Activated CD4-positive, alpha-beta T cell treated with anti-CD3 and anti-CD28 coated beads, Interleukin-10, Interleukin-2, amounts not matched to agents 100 ng/mL and 50 ng/mL, durations not matched to agents 16 hours and 8 hours (primary cell): ENCODE results near the gene ZNF771.
A peak's percentile ranks its signal among the peaks of the same experiment; 100 is the strongest.

Experiments used
- DNase-seq: peaks from one replicate; pipeline ENCODE4 v3.0.0-alpha.2; 2020

The ZNF771 gene

DNA sequence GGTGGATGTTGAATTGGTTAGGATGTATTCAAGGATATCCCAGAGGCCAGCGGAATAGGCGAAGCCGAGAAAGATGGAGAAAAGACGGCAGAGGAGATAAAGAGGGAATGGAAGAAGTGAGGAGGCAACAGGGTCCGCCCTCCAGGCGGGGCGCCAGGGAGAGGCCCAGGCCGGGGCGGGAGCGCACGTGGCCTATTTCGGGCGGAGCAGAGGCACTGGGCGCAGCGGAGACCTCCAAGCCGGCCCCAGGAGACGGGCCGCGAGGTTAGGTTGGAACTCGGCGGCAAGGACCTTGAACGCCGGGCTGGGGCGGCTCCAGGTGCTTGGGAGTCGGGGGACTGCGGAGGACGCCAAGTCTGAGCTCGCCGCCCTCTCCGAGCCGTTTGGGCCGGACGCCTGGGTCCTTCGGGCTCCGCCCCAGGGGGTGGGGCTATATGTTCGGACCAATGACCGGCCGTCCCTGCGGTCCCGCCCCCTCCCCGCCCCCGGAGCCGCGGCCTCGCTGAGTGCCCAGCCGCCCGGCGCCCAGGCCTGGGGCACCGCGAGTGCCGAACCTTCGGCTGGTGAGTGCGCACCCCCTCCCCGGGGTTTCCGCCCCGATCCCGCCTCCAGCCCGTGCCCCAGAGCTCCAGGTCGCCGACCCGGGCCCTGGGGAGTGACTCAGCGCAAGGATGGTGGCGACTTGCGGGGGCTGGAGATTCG is at the start of gene ZNF771:
ZNF771 (plus strand) TSS at position 505 of the 702 bp plus-strand sequence. CDS start 448 bp downstream, outside the sequence.
- DNase-seq = peak; percentile 96

GRCh38 chr16:30357715-30358576 is 49.5 kb upstream of the ZNF771 start:
- DNase-seq = no peak

- DNase-seq = no peak
These were observed 48.8 kb upstream of the ZNF771 start for GRCh38 chr16:30358577-30358936.

DNA sequence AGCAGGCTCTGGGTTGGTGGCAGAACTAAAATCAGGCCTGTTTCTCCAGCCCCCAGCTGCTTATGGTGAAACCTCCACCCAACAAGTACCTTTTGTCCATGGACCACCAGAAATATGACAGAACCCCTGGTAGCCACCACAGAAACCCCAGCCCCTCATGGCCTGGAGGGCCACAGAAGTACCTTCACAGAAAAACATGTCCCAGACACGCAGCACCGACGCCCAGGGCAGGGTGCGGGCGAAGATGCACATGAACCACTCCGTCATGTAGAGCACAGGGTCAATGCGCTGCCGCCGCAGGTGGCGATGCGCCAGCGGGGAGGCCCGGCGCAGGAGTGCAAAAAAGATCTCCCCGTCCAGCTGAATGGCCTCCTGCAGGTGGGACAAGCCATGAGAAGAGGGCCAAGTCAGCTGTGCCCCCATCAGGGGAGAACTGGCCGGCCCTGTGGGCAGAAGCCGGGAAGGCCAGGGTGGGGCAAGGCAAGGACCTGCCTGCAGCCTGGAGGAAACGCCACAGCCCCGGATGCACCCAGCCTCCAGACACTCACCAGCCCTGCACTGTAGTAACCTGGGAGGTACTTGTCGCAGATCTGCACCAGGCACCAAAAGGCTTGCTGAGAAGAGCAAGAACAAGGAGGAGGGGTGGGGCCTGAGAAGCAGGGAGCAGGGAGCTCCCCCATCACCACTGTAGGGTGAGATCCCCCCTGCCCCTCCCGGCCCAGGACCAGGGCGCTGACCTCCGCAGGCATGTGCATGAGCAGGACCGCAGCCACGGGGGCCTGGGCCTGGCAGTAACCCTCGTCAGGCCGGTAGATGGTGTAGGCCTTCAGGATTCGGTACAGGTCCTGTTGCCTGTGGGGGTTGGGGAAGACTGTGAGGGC is 48.2 kb upstream of the ZNF771 start:
- DNase-seq = no peak

DNA sequence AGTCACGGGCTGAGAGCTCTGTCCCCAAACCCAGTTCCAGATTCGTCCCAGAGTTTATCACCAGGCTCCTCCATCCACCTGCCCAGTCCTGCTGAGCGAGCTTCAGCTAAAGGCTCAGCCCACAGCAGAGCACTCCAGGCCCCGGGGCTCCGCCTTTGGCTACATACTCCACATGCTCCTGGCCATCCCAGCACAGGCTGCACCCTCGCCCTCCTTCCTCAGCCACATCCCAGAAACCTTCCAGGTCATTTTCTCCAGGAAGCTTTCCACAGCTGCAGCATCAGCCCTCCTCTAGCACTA is 47.6 kb upstream of the ZNF771 start:
- no peak for DNase-seq

- DNase-seq = no peak
These were observed 46.2 kb upstream of the ZNF771 start for GRCh38 chr16:30361180-30361579.

DNA sequence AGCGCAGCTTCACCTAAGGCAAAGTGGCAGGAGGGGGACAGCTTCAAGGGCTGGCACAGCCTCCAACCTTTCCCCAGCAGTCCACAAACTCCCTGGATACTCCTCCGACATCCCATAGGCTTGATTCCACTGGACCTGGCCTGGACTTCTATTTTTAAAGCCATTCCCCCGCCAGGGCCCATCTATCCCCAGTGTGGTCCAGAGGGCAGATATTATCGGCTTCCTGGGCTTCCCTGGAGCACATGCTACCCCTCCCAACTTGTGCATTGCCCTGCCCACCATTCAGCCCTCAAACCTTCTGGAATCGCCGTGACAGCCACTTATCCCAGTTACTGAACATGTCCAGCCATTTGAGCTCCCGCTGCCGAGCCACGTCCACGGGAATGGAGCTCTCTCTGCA is 42.2 kb upstream of the ZNF771 start:
- no peak for DNase-seq

GRCh38 chr16:30366511-30366910 is 40.9 kb upstream of the ZNF771 start:
- no peak for DNase-seq

GRCh38 chr16:30367349-30368009 is 39.9 kb upstream of the ZNF771 start:
- no peak for DNase-seq

DNA sequence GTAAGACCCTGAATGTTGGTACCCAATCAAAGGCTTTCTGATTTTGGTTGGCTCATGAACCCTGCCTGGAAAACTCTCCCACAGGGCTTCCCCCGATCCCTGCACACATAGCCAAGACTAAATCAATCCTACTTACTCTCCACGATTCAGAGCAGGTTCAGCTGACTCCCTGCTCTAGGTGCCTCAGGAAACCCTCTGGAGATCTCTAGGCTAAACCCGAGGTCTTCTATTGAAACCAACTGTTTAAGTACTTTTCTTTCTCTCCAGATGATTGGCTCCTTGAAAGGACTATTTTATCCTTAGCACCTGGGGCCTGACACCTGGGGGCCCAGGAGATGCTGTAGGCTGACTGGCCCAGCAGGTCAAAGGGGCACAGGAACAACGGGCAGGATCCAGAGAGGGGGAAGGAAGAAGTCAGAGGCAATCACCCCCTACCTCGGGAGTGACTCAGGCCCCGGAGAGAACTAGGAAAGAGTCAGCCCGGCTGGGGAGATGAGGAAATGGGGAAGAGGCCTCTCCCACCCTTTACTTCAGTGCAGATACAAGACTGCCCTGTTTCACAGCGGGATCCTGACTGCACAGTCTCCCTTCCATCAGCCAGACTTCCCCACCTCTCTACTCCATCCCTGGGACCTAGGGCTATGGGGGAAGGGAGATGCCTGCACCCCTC is 39.1 kb upstream of the ZNF771 start:
- no peak for DNase-seq

DNA sequence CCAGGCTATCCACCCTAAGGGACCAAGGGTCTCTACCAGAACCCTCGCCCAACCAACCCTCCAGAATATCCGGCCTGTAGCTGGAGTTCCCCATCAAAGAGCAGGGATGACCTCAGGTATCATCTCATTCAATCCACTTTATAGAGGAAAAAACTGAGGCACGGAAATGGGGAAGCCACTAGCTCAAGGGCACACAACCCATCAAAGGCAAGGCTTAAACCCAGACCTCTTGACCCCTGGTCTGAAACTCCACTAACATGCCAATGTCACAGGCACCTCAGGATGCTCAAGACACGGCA is 38.7 kb upstream of the ZNF771 start:
- no peak for DNase-seq

DNA sequence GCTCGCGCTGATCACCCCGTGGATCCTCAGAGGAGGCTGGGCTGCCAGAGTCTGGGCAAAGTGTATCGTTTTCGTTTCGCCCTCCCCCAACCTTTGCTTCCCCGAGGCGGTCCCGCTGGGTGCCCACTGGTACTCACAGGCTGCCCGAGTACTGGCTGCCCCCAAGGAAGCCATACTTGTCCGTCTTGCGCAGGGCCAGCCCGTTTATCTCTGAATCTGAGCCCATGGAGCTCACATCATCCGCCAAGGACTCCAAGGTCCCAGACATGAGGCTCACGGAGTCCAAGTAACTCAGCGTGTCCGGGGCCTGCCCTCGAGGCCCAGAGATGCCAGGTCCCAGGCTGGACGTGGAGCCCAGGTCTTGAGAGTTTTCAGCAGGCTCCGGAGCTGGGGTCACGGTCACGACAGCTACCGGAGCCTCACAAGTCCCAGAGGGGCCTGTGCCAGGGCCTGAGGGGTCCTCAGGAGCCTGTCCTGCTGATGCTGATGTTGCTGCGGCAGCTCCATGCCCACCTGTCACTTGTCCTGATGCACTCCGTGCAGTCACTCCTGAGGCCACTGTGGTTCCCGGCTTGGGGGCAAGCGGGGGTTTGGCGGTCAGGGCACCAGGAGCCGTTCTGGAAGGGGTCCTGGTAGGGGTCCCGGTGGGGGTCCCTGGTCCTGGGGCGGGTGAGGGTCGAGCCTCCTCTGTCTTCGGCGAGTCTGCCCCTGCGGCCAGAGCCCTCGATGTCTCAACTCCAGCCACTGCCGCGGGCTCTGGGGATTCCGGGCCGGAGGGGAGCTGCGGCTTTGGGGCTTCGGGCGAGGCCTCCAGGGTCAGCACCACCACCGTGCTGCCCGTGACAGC is 38.1 kb upstream of the ZNF771 start:
- DNase-seq = no peak

DNA sequence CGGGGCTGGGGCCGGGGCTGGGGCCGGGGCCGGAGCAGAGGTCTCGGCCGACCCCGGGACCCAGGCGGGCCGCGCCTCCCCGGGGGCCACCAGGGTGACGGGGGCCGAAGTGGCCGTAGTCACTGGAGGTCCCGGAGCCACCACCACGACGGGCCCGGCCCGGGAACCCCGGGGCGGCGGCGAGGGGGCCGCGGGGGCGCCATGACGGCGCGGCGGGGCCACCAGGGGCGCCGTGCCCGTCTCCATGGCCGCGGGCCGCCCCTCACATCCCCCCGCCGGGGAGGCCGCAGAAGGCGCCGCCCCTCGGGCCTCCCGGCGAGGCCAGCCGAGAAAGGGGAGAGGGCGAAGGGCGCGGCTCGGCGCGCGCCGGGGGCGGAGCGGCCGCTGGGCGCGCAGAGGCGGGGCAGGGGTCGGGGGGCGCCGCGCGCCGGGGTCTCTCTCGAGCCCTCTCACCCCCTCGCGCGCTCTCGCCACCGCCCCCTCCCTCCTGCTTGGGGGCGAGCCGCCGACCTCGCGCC is 37.4 kb upstream of the ZNF771 start:
- no peak for DNase-seq

GRCh38 chr16:30370456-30371247 is 36.8 kb upstream of the ZNF771 start, which contains the start of gene TBC1D10B:
Gene TBC1D10B (minus strand): TSS chr16:30370494. CDS start chr16:30370183, 311 bp downstream.
- DNase-seq = peak; percentile 100

GRCh38 chr16:30371248-30371816 is 36.1 kb upstream of the ZNF771 start:
- no peak for DNase-seq

GRCh38 chr16:30372038-30372712 is 35.2 kb upstream of the ZNF771 start:
- no peak for DNase-seq

- no peak for DNase-seq
These were observed 34.7 kb upstream of the ZNF771 start for GRCh38 chr16:30372725-30373124.

DNA sequence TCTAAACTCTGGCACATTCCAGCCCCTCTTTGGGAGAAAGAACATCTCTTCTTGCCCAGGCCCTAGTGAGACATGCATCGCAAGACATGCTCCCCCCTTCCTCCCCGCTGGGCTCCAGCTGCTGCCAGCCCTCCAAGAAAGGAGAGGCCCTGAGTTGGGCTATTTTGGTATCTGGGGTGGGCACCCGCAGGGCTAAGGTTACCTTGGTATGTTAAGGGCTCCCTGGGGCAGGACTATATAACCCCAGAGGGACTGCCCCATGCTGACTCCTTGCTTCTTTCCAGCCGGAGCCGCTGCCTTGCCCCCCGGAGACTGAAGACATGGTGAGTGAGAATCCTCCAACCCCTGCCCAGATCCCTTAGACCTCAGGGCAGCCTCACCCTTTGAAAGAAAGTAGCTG is 32.9 kb upstream of the ZNF771 start, which contains the start of gene MYL11:
MYL11 (plus strand) TSS at position 265 of the 400 bp plus-strand sequence; CDS start at position 321, 56 bp downstream.
- DNase-seq = no peak

DNA sequence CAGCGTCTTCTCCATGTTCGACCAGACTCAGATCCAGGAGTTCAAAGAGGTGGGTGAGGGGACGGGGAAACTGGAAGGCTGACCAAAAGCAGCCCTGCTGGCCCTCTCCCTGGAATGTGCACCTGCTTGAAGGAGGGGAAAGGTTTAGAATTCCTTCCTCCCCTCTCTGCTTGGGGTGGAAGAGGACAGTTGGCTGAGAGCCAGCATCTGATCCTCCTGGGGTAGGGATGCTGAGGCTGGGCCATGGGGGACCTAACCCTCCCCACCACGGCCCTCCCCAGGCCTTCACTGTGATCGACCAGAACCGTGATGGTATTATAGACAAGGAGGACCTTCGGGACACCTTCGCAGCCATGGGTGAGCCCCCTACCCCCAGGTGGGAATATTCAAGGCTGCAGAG is 31.5 kb upstream of the ZNF771 start:
- no peak for DNase-seq
